ENCODE measurements around the gene MAP4K2.

The MAP4K2 gene

DNA sequence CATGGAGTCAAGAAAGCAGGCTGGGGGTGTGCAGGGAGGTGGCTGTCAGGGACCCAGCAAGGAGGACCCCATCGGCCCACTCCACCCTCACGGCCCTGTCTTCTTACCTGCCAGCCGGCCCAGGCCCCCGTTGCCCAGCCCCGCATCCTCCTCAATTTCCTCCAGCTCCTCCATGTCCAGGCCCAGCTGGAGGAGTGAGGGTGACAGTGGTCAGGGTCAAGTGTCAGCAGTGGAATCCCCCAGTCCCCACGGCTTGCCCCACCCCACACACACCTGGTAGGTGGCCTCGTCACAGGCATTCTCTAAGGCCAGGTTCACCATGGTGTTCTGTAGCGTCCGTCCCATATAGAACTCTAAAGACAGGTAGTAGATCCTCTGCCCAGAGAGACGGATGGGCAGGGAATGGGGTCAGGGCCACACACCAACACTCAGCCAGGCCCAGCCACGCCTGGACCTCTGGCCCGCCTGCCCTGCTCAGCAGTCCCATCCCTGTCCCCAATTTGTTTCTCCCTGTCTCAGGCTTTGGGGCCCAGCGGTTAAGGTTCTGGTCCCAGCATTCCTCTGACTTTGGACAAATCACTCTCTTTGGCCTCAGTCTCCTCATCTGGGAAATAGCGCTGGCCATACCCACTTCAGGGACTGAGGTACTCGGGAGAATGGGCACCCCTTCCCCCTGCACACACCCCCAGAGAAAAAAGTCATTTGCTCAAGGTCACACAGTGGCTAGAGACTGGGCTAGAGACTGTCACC, 44.5 kb downstream of the MAP4K2 start:
- no peak overlapping the region for H2AFZ ChIP-seq (ENCODE audit: low read length)
- no peaks in the 10 kb centered on the region for H3K79me2 ChIP-seq (ENCODE audit: insufficient read depth, low read length)
- peaks cover 15% of the 10 kb centered on the region for H3K36me3 ChIP-seq (ENCODE audit: insufficient read depth, low read length)
- no peaks in the 10 kb centered on the region; the same call in 1 of the 2 replicates for H3K27me3 ChIP-seq (ENCODE audit: insufficient read depth, low read length)
- H3K9ac ChIP-seq (ENCODE audit: low read length): no peak overlapping the region
- 0 out of 2 replicates have a peak, but pooled peaks cover 3% of the 10 kb centered on the region for H3F3A ChIP-seq (ENCODE audit: insufficient read depth, low read length)
- no peaks in the 10 kb centered on the region for H4K20me1 ChIP-seq (ENCODE audit: insufficient read depth, low read length)
- no peak overlapping the region for H3K4me2 ChIP-seq (ENCODE audit: low read length)
- no peak for TF ChIP-seq CTCF (IDR thresholded peaks at IDR 0.05; ENCODE audit: low read length)
- TF ChIP-seq EZH2 (IDR thresholded peaks at IDR 0.05; ENCODE audit: borderline replicate concordance, low read length): no peak
- no peak overlapping the region for H3K4me3 ChIP-seq (ENCODE audit: low read depth, low read length, poor library complexity, severe bottlenecking)
- no peaks in the 10 kb centered on the region for H3K9me2 ChIP-seq (ENCODE audit: low read depth, low read length)
- peaks cover 13% of the 10 kb centered on the region for H3K4me1 ChIP-seq (ENCODE audit: insufficient read depth, low read length, severe bottlenecking)
- H3K9me3 ChIP-seq (ENCODE audit: low read length): no peaks in the 10 kb centered on the region
- H3K27ac ChIP-seq (ENCODE audit: low read depth, low read length, poor library complexity, severe bottlenecking): no peak overlapping the region

DNA sequence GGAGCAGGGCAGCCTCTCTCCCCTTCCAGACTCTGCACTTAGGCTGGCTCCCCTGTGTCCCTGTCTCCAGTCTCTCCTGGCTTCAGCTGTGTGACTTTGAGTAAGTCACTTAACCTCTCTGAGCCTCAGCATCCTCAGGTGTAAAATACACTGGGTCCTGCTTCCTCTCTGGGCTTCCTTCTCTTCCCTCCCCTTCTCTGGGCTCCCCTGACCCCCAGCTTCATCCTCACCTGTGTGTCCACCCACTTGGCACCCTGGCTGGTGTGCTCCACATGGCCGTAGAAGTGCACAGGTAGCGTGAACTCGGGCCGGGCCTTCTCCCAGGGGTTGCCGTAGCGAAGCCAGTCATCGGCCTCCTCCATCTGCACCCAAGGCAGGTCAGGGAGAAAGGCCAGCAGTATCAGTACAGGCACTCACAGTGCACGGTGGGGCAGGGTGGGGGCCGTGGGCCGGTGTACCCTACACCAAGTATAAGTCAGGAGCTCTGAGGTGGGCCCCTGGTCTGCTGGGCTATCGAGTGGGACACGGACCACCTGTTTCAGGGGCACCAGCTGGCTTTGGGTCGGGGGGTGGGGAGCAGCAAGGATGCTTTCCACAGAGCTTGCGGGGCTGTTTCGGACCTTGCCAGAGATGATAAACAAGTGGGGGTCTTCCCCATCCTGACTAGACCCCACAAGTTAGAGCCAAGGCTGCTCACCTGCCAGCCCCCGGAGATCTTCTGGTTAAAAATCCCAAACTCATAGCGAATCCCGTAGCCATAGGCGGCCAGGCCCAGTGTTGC, 45.3 kb downstream of the MAP4K2 start:
- Histone ChIP-seq H3K4me1 (ENCODE audit: insufficient read depth, low read length, severe bottlenecking) (peaks cover 6% of the 10 kb centered on the region), H3K79me2 (ENCODE audit: insufficient read depth, low read length) (no peaks in the 10 kb centered on the region), H3K9me2 (ENCODE audit: low read depth, low read length) (no peaks in the 10 kb centered on the region), H3K27me3 (ENCODE audit: insufficient read depth, low read length) (no peaks in the 10 kb centered on the region; the same call in 1 of the 2 replicates), H4K20me1 (ENCODE audit: insufficient read depth, low read length) (no peaks in the 10 kb centered on the region), H3K4me2 (ENCODE audit: low read length) (no peak overlapping the region), H3K36me3 (ENCODE audit: insufficient read depth, low read length) (peaks cover 7% of the 10 kb centered on the region), H3F3A (ENCODE audit: insufficient read depth, low read length) (no peaks in the 10 kb centered on the region), H3K9ac (ENCODE audit: low read length) (no peak overlapping the region), H2AFZ (ENCODE audit: low read length) (no peak overlapping the region), H3K4me3 (ENCODE audit: low read depth, low read length, poor library complexity, severe bottlenecking) (no peak overlapping the region), H3K9me3 (ENCODE audit: low read length) (no peaks in the 10 kb centered on the region), H3K27ac (ENCODE audit: low read depth, low read length, poor library complexity, severe bottlenecking) (no peak overlapping the region)
- no peak for TF ChIP-seq EZH2 (IDR thresholded peaks at IDR 0.05; ENCODE audit: borderline replicate concordance, low read length)
- no peak for TF ChIP-seq CTCF (IDR thresholded peaks at IDR 0.05; ENCODE audit: low read length)

- TF ChIP-seq CTCF (IDR thresholded peaks at IDR 0.05; ENCODE audit: low read length) (no peak), EZH2 (IDR thresholded peaks at IDR 0.05; ENCODE audit: borderline replicate concordance, low read length) (no peak)
- H3K9ac ChIP-seq (ENCODE audit: low read length): no peak overlapping the region
Observed at GRCh38 chr11:64755681-64756361, 47.2 kb downstream of the MAP4K2 start.

More at GRCh38 chr11:64755681-64756361, 47.2 kb downstream of the MAP4K2 start:
- H4K20me1 ChIP-seq (ENCODE audit: insufficient read depth, low read length): no peaks in the 10 kb centered on the region
- no peak overlapping the region for H3K27ac ChIP-seq (ENCODE audit: low read depth, low read length, poor library complexity, severe bottlenecking)
- no peaks in the 10 kb centered on the region for H3K79me2 ChIP-seq (ENCODE audit: insufficient read depth, low read length)
- no peaks in the 10 kb centered on the region for H3F3A ChIP-seq (ENCODE audit: insufficient read depth, low read length)
- H3K27me3 ChIP-seq (ENCODE audit: insufficient read depth, low read length): no peaks in the 10 kb centered on the region; the same call in 1 of the 2 replicates
- H3K9me3 ChIP-seq (ENCODE audit: low read length): no peaks in the 10 kb centered on the region
- no peaks in the 10 kb centered on the region for H3K36me3 ChIP-seq (ENCODE audit: insufficient read depth, low read length)
- H3K4me1 ChIP-seq (ENCODE audit: insufficient read depth, low read length, severe bottlenecking): no peaks in the 10 kb centered on the region
- no peak overlapping the region for H2AFZ ChIP-seq (ENCODE audit: low read length)
- H3K4me3 ChIP-seq (ENCODE audit: low read depth, low read length, poor library complexity, severe bottlenecking): no peak overlapping the region
- H3K9me2 ChIP-seq (ENCODE audit: low read depth, low read length): no peaks in the 10 kb centered on the region
- H3K4me2 ChIP-seq (ENCODE audit: low read length): no peak overlapping the region
